ENCODE data around the gene DDIAS. TPM values are rescaled to one million over a fixed set of nuclear protein-coding genes. Genes with fewer than 3 reads are reported as not detected.
A peak's percentile ranks its signal among the peaks of the same experiment; 100 is the strongest.

The DDIAS gene
- total and polyA plus RNA-seq, 2 donors (not counting 1 experiment from before 2014, with no cell fraction given), result 1.7 to 3.3 TPM

DNA sequence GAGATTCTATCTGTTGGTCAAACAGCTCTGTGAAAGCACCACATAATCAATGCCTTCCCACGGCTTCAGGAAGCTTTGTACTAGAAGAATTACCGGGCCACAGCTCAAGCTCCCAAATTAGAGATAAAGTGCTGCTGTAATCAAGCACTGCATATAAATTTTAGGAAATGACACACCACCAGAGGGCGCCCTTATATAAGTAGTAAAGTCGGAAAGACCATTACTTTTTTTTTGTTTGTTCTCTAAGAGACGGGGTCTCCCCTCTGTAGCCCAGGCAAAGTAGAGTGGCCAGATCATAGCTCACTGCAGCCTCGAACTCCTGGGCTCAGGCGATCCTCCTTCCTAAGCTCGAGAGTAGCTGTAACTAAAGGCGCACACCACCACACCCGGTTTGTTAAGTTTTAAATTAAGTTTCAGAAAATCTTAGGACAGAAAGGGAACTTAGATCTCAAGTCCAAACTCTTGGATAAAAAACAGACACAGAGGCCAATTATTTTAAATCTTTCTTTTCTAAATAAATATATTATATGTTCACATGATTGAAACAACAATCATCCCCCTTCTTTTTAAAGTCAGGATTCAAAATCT lies 33.9 kb upstream of the DDIAS start:
- intact Hi-C loops (cut with micrococcal nuclease), result loop anchor here (1.0 to 5.0 kb wide), 8 partner anchors 28 to 953 kb away; partner anchors contain the start of gene DDIAS
- H3K4me3 ChIP-seq (ENCODE audit: control extremely low read depth in 1 of 5, extremely low read depth in 1 of 5, insufficient read depth in 1 of 5, low read depth in 2 of 5, low read length in 4 of 5), result peak overlapping the region in 2 of 5 experiments; percentile 22 to 33
- Mint-ChIP-seq H3K4me3 (peak overlapping the region; percentile 63), H3K9me3 (ENCODE audit: insufficient read depth) (no peaks in the 10 kb centered on the region), H3K27ac (peak overlapping the region; percentile 28), H3K4me1 (peaks cover 9% of the 10 kb centered on the region), H3K27me3 (no peaks in the 10 kb centered on the region)
- ChIA-PET POLR2A (interaction anchor here (0.5 to 0.6 kb wide), 2 partner anchors 32 to 335 kb away, joined by 4 to 5 read pairs; partner anchors contain the start of gene PRCP), CTCF (interaction anchor here (0.5 to 7.4 kb wide), 66 partner anchors 8 to 960 kb away, joined by 3 to 151 read pairs (median 5); partner anchors contain the start of genes DDIAS and PRCP)
- no peak overlapping the region for H3K27ac ChIP-seq (ENCODE audit: low read length in 2 of 2)
- DNase-seq, result peak; percentile 87
- WGBS (ENCODE audit: insufficient coverage), result 0% methylated on average over 3 of the region's 10 CpGs
- no peaks in the 10 kb centered on the region for H3K9me3 ChIP-seq (ENCODE audit: control extremely low read depth in 1 of 3, control insufficient read depth in 2 of 3, insufficient read depth in 1 of 3, low read length in 2 of 3)
- peaks cover 51% of the 10 kb centered on the region for H3K79me2 ChIP-seq (ENCODE audit: control insufficient read depth, insufficient read depth, low read length)
- H3K27me3 ChIP-seq (replicated peaks in 1 of 4; ENCODE audit: control extremely low read depth in 1 of 4, control insufficient read depth in 3 of 4, insufficient read depth in 4 of 4, low read length in 3 of 4), result no peaks in the 10 kb centered on the region
- peaks cover 0 to 5% of the 10 kb centered on the region in 2 experiments for H3K36me3 ChIP-seq (replicated peaks in 1 of 2; ENCODE audit: control extremely low read depth in 1 of 2, control insufficient read depth in 1 of 2, extremely low read depth in 1 of 2, insufficient read depth in 2 of 2, low read length in 1 of 2)
- no peak overlapping the region for H3K9ac ChIP-seq (ENCODE audit: low read length)
- H3K4me2 ChIP-seq (replicated peaks; ENCODE audit: low read depth, low read length, poor library complexity, severe bottlenecking), result peak overlapping the region; percentile 65
- H4K20me1 ChIP-seq (ENCODE audit: control insufficient read depth, insufficient read depth, low read length, poor library complexity, severe bottlenecking), result peaks cover 23% of the 10 kb centered on the region
- peak; percentile 54 for ATAC-seq (ENCODE audit: low read depth)
- peaks cover 6% of the 10 kb centered on the region in 2 donors for H3K4me1 ChIP-seq (ENCODE audit: control insufficient read depth in 2 of 2, insufficient read depth in 2 of 2, low read length in 2 of 2)
- TF ChIP-seq, protein P1, sequence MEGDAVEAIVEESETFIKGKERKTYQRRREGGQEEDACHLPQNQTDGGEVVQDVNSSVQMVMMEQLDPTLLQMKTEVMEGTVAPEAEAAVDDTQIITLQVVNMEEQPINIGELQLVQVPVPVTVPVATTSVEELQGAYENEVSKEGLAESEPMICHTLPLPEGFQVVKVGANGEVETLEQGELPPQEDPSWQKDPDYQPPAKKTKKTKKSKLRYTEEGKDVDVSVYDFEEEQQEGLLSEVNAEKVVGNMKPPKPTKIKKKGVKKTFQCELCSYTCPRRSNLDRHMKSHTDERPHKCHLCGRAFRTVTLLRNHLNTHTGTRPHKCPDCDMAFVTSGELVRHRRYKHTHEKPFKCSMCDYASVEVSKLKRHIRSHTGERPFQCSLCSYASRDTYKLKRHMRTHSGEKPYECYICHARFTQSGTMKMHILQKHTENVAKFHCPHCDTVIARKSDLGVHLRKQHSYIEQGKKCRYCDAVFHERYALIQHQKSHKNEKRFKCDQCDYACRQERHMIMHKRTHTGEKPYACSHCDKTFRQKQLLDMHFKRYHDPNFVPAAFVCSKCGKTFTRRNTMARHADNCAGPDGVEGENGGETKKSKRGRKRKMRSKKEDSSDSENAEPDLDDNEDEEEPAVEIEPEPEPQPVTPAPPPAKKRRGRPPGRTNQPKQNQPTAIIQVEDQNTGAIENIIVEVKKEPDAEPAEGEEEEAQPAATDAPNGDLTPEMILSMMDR (IDR thresholded peaks at IDR 0.05), result peak; percentile 92
- no peak for TF ChIP-seq EZH2 (IDR thresholded peaks at IDR 0.05; ENCODE audit: borderline replicate concordance, insufficient read depth, low read depth, low read length, poor library complexity, severe bottlenecking)
- H2AFZ ChIP-seq (ENCODE audit: insufficient read depth, low read depth, low read length, poor library complexity, severe bottlenecking), result peak overlapping the region; percentile 61

DNA sequence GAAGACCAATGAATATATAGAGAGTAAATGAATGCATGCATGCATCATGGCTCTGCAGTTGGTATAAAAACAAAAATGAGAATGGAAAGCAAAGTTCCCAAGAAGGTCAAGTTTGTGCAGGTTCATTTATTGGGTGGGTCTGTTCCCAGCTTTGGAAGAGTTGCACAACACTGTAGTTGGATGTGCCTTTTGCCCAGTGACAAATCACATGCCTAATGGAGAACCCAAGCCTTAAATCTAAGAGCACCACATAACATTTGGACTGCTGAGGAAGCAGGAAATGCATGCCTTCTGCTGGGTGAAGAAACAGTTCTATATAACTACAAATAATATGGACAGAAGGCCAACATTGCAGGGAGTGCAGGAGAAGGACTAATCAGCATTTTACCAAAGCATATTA lies 31.9 kb upstream of the DDIAS start:
- Histone ChIP-seq H3K4me1 (ENCODE audit: control insufficient read depth in 2 of 2, insufficient read depth in 2 of 2, low read length in 2 of 2) (peaks cover 6% of the 10 kb centered on the region in 2 donors), H3K4me2 (replicated peaks; ENCODE audit: low read depth, low read length, poor library complexity, severe bottlenecking) (no peak overlapping the region), H2AFZ (ENCODE audit: insufficient read depth, low read depth, low read length, poor library complexity, severe bottlenecking) (no peak overlapping the region), H3K9me3 (ENCODE audit: control extremely low read depth in 1 of 3, control insufficient read depth in 2 of 3, insufficient read depth in 1 of 3, low read length in 2 of 3) (no peaks in the 10 kb centered on the region), H3K27ac (ENCODE audit: low read length in 2 of 2) (no peak overlapping the region), H3K4me3 (ENCODE audit: control extremely low read depth in 1 of 5, extremely low read depth in 1 of 5, insufficient read depth in 1 of 5, low read depth in 2 of 5, low read length in 4 of 5) (no peak overlapping the region), H3K9ac (ENCODE audit: low read length) (no peak overlapping the region), H3K27me3 (replicated peaks in 1 of 4; ENCODE audit: control extremely low read depth in 1 of 4, control insufficient read depth in 3 of 4, insufficient read depth in 4 of 4, low read length in 3 of 4) (no peaks in the 10 kb centered on the region), H3K36me3 (replicated peaks in 1 of 2; ENCODE audit: control extremely low read depth in 1 of 2, control insufficient read depth in 1 of 2, extremely low read depth in 1 of 2, insufficient read depth in 2 of 2, low read length in 1 of 2) (peaks cover 0 to 5% of the 10 kb centered on the region in 2 experiments), H4K20me1 (ENCODE audit: control insufficient read depth, insufficient read depth, low read length, poor library complexity, severe bottlenecking) (peaks cover 23% of the 10 kb centered on the region), H3K79me2 (ENCODE audit: control insufficient read depth, insufficient read depth, low read length) (peaks cover 49% of the 10 kb centered on the region)
- H3K27me3 Mint-ChIP-seq, result no peaks in the 10 kb centered on the region
- DNase-seq (no peak), ATAC-seq (ENCODE audit: low read depth) (no peak)
- POLR2A ChIA-PET, result no interaction called here
- no peaks in the 10 kb centered on the region for H3K9me3 Mint-ChIP-seq (ENCODE audit: insufficient read depth)
- intact Hi-C loops (cut with micrococcal nuclease), result loop anchor here (5.0 kb wide), 1 partner anchor 152 kb away; no protein-coding TSS in a partner anchor
- no peak for TF ChIP-seq EZH2 (IDR thresholded peaks at IDR 0.05; ENCODE audit: borderline replicate concordance, insufficient read depth, low read depth, low read length, poor library complexity, severe bottlenecking)
- TF ChIP-seq, protein P1 (IDR thresholded peaks at IDR 0.05), result no peak
- H3K4me3 Mint-ChIP-seq, result no peak overlapping the region
- H3K27ac Mint-ChIP-seq, result peak overlapping the region; percentile 1
- CTCF ChIA-PET, result interaction anchor here (0.7 to 7.4 kb wide), 9 partner anchors 13 to 945 kb away, joined by 3 to 151 read pairs (median 7); partner anchors contain the start of genes DDIAS and PRCP
- H3K4me1 Mint-ChIP-seq, result peaks cover 8% of the 10 kb centered on the region
